ENCODE measurements around the gene HAPSTR1. TPM values are rescaled to one million over a fixed set of nuclear protein-coding genes. Genes with fewer than 3 reads are reported as not detected.

The HAPSTR1 gene
- total and polyA plus RNA-seq, 2 of the 13 experiments (the other 11 are each of a cell fraction or from before 2014, with no cell fraction given) = 25.2 to 83.2 TPM

DNA sequence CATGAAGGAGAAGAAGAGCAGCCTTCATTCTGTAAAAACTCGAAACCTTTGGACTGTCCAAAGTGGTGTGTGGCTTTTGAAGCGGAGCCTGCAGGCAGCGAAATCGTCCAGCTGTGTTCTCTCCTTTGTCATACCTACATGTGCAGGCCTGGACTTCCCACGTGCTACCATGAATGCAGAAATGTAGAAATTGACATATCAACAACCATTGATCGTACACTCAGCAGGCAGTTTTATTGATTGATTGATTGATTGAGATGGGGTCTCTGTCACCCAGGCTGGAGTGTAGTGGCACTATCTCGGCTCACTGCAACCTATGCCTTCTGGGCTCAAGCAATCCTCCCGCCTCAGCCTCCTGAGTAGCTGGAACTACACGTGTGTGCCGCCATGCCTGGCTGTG is 2.6 kb upstream of the HAPSTR1 start (continued):
- TF ChIP-seq, protein P1, sequence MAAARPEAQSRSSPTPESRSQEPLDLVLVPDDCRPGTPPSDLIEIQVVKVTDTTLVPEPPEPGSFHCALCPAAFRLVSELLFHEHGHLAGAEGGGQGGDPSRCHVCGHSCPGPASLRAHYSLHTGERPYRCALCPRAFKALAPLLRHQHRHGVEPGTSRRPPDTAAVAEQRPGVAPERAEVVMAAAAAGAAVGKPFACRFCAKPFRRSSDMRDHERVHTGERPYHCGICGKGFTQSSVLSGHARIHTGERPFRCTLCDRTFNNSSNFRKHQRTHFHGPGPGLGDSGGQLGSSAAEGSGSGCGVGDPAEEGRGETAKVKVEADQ (CRISPR knock-in tag; IDR thresholded peaks at IDR 0.05; ENCODE audit: borderline replicate concordance) = no peak
- TF ChIP-seq ZBTB38 (CRISPR knock-in tag; IDR thresholded peaks at IDR 0.05) (peak; percentile 75), ZNF12 (CRISPR knock-in tag; IDR thresholded peaks at IDR 0.05) (no peak), ZNF547 (CRISPR knock-in tag; IDR thresholded peaks at IDR 0.05) (no peak), ZNF282 (IDR thresholded peaks at IDR 0.05; ENCODE audit: partially characterized antibody) (no peak), KAT2B (IDR thresholded peaks at IDR 0.05; ENCODE audit: borderline replicate concordance, low read depth, low read length) (no peak; the same call in 1 of the 2 replicates), MXD4 (CRISPR knock-in tag; IDR thresholded peaks at IDR 0.05) (no peak), XRCC5 (optimal IDR thresholded peaks at IDR 0.05; ENCODE audit: low read length) (no peak), ZNF878 (CRISPR knock-in tag; IDR thresholded peaks at IDR 0.05) (no peak), CBFB (CRISPR knock-in tag; IDR thresholded peaks at IDR 0.05) (no peak), ZNF33A (CRISPR knock-in tag; IDR thresholded peaks at IDR 0.05; ENCODE audit: borderline replicate concordance) (no peak), CENPX (CRISPR knock-in tag; IDR thresholded peaks at IDR 0.05) (no peak), KLF16 (CRISPR knock-in tag; IDR thresholded peaks at IDR 0.05) (0 out of 4 replicates have a peak, but pooled peaks of 1 of the 2 experiments have one; percentile 22), HMGA1 (CRISPR knock-in tag; conservative IDR thresholded peaks at IDR 0.05) (no peak), GZF1 (CRISPR knock-in tag; IDR thresholded peaks at IDR 0.05) (no peak), ZBTB7A (CRISPR knock-in tag; IDR thresholded peaks at IDR 0.05) (peak; percentile 61; the same call in 1 of the 2 replicates), ZNF329 (CRISPR knock-in tag; IDR thresholded peaks at IDR 0.05; ENCODE audit: low read depth) (no peak), ASH2L (IDR thresholded peaks at IDR 0.05; ENCODE audit: insufficient read length, low read depth, low read length) (peak; percentile 44)
- TF ChIP-seq, protein P2, sequence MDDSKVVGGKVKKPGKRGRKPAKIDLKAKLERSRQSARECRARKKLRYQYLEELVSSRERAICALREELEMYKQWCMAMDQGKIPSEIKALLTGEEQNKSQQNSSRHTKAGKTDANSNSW (CRISPR knock-in tag; IDR thresholded peaks at IDR 0.05; ENCODE audit: borderline replicate concordance) = no peak
- TF ChIP-seq, protein P3, sequence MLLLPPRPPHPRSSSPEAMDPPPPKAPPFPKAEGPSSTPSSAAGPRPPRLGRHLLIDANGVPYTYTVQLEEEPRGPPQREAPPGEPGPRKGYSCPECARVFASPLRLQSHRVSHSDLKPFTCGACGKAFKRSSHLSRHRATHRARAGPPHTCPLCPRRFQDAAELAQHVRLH (CRISPR knock-in tag; IDR thresholded peaks at IDR 0.05; ENCODE audit: borderline replicate concordance, low read depth) = no peak
- TF ChIP-seq, protein P4, sequence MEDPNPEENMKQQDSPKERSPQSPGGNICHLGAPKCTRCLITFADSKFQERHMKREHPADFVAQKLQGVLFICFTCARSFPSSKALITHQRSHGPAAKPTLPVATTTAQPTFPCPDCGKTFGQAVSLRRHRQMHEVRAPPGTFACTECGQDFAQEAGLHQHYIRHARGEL (CRISPR knock-in tag; IDR thresholded peaks at IDR 0.05) = no peak
- TF ChIP-seq, protein P5, sequence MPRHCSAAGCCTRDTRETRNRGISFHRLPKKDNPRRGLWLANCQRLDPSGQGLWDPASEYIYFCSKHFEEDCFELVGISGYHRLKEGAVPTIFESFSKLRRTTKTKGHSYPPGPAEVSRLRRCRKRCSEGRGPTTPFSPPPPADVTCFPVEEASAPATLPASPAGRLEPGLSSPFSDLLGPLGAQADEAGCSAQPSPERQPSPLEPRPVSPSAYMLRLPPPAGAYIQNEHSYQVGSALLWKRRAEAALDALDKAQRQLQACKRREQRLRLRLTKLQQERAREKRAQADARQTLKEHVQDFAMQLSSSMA (CRISPR knock-in tag; IDR thresholded peaks at IDR 0.05) = 0 out of 2 replicates have a peak, but pooled peaks have one; percentile 45
- TF ChIP-seq, protein P6, sequence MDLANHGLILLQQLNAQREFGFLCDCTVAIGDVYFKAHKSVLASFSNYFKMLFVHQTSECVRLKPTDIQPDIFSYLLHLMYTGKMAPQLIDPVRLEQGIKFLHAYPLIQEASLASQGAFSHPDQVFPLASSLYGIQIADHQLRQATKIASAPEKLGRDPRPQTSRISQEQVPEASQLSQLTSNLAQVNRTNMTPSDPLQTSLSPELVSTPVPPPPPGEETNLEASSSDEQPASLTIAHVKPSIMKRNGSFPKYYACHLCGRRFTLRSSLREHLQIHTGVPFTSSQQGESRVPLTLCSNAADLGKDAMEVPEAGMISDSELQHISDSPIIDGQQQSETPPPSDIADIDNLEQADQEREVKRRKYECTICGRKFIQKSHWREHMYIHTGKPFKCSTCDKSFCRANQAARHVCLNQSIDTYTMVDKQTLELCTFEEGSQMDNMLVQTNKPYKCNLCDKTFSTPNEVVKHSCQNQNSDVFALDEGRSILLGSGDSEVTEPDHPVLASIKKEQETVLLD (CRISPR knock-in tag; IDR thresholded peaks at IDR 0.05; ENCODE audit: low read depth) = 0 out of 2 replicates have a peak, but pooled peaks have one; percentile 29
- TF ChIP-seq, protein P7, sequence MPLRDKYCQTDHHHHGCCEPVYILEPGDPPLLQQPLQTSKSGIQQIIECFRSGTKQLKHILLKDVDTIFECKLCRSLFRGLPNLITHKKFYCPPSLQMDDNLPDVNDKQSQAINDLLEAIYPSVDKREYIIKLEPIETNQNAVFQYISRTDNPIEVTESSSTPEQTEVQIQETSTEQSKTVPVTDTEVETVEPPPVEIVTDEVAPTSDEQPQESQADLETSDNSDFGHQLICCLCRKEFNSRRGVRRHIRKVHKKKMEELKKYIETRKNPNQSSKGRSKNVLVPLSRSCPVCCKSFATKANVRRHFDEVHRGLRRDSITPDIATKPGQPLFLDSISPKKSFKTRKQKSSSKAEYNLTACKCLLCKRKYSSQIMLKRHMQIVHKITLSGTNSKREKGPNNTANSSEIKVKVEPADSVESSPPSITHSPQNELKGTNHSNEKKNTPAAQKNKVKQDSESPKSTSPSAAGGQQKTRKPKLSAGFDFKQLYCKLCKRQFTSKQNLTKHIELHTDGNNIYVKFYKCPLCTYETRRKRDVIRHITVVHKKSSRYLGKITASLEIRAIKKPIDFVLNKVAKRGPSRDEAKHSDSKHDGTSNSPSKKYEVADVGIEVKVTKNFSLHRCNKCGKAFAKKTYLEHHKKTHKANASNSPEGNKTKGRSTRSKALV (CRISPR knock-in tag; IDR thresholded peaks at IDR 0.05) = no peak
